Effector CD4-positive, alpha-beta T cell (primary cell): Measurements from ENCODE around the gene BCAS3.

ENCODE experiments used
- DNase-seq: peaks from one replicate; pipeline ENCODE4 v3.0.0-alpha.2; 2020

Gene BCAS3

GRCh38 chr17:61076621-61077031 lies 399.0 kb downstream of the BCAS3 start:
- DNase-seq, result no peak

GRCh38 chr17:61081959-61082358 lies 404.3 kb downstream of the BCAS3 start:
- DNase-seq, result no peak

GRCh38 chr17:61084260-61084659 lies 406.6 kb downstream of the BCAS3 start:
- no peak for DNase-seq

- no peak for DNase-seq
These were observed 409.4 kb downstream of the BCAS3 start for GRCh38 chr17:61087024-61087423.

- DNase-seq, result no peak
These were observed 410.9 kb downstream of the BCAS3 start for GRCh38 chr17:61088556-61088955.

GRCh38 chr17:61091096-61091495 lies 413.4 kb downstream of the BCAS3 start:
- DNase-seq, result no peak

- DNase-seq, result no peak
These were observed 420.1 kb downstream of the BCAS3 start for GRCh38 chr17:61097781-61098180.

- DNase-seq, result no peak
These were observed 428.7 kb downstream of the BCAS3 start for GRCh38 chr17:61106354-61106753.

GRCh38 chr17:61116577-61116976 lies 438.9 kb downstream of the BCAS3 start:
- DNase-seq, result no peak

GRCh38 chr17:61117983-61118382 lies 440.3 kb downstream of the BCAS3 start:
- DNase-seq, result no peak

GRCh38 chr17:61118871-61119270 lies 441.2 kb downstream of the BCAS3 start:
- DNase-seq, result no peak

- no peak for DNase-seq
These were observed 444.8 kb downstream of the BCAS3 start for GRCh38 chr17:61122326-61122913.

- no peak for DNase-seq
These were observed 446.9 kb downstream of the BCAS3 start for GRCh38 chr17:61124562-61124961.

- DNase-seq, result no peak
These were observed 449.0 kb downstream of the BCAS3 start for GRCh38 chr17:61126473-61127249.

- DNase-seq, result no peak
These were observed 450.3 kb downstream of the BCAS3 start for GRCh38 chr17:61127960-61128359.

GRCh38 chr17:61128661-61129115 lies 451.0 kb downstream of the BCAS3 start:
- DNase-seq, result no peak

GRCh38 chr17:61129267-61130254 lies 451.9 kb downstream of the BCAS3 start:
- DNase-seq, result no peak

GRCh38 chr17:61130330-61130729 lies 452.7 kb downstream of the BCAS3 start:
- DNase-seq, result no peak

- DNase-seq, result no peak
These were observed 453.9 kb downstream of the BCAS3 start for GRCh38 chr17:61131585-61131984.

- DNase-seq, result no peak
These were observed 454.9 kb downstream of the BCAS3 start for GRCh38 chr17:61132524-61132923.

GRCh38 chr17:61133853-61134252 lies 456.2 kb downstream of the BCAS3 start:
- DNase-seq, result no peak

- DNase-seq, result no peak
These were observed 457.0 kb downstream of the BCAS3 start for GRCh38 chr17:61134551-61135235.

GRCh38 chr17:61135782-61136181 lies 458.1 kb downstream of the BCAS3 start:
- DNase-seq, result no peak
